Ishikawa (cell line): Measurements from ENCODE around the gene CCDC146.

Experiments used
- CEBPB ChIP-seq: IDR thresholded peaks from 2 replicates; pipeline ENCODE4 v1.6.1; 2012
- CREB1 ChIP-seq: IDR thresholded peaks from 2 replicates; pipeline ENCODE4 v1.6.1; 2012; ENCODE audit warnings: low read depth
- EGR1 ChIP-seq: IDR thresholded peaks from 2 replicates; pipeline ENCODE4 v1.6.1; 2012
- EP300 ChIP-seq: IDR thresholded peaks from 2 replicates; pipeline ENCODE4 v1.6.1; 2012; ENCODE audit warnings: borderline replicate concordance
- FOXM1 ChIP-seq: IDR thresholded peaks from 2 replicates; pipeline ENCODE4 v1.6.1; 2012; ENCODE audit warnings: low read depth, borderline replicate concordance
- NFIC ChIP-seq: IDR thresholded peaks from 2 replicates; pipeline ENCODE4 v1.6.1; 2012
- RAD21 ChIP-seq: IDR thresholded peaks from 2 replicates; pipeline ENCODE4 v1.6.1; 2012; ENCODE audit warnings: low read depth
- TAF1 ChIP-seq: IDR thresholded peaks from 2 replicates; pipeline ENCODE4 v1.6.1; 2012; ENCODE audit warnings: low read depth, mild to moderate bottlenecking
- TCF12 ChIP-seq: IDR thresholded peaks from 2 replicates; pipeline ENCODE4 v1.6.1; 2012; ENCODE audit warnings: low read depth
- TEAD4 ChIP-seq: IDR thresholded peaks from 2 replicates; pipeline ENCODE4 v1.6.1; 2012
- YY1 ChIP-seq: IDR thresholded peaks from 2 replicates; pipeline ENCODE4 v1.6.1; 2012; ENCODE audit warnings: low read depth
- ZBTB7A ChIP-seq: IDR thresholded peaks from 2 replicates; pipeline ENCODE4 v1.6.1; 2012; ENCODE audit warnings: low read depth
- TF ChIP-seq, protein P1 (sequence below): IDR thresholded peaks from 2 replicates; pipeline ENCODE4 v1.6.1; 2012
- TF ChIP-seq, protein P2 (sequence below): IDR thresholded peaks from 2 replicates; pipeline ENCODE4 v1.6.1; 2012; ENCODE audit warnings: low read depth, mild to moderate bottlenecking
- TF ChIP-seq, protein P3 (sequence below): IDR thresholded peaks from 2 replicates; pipeline ENCODE4 v1.6.1; 2012

CCDC146 gene

DNA sequence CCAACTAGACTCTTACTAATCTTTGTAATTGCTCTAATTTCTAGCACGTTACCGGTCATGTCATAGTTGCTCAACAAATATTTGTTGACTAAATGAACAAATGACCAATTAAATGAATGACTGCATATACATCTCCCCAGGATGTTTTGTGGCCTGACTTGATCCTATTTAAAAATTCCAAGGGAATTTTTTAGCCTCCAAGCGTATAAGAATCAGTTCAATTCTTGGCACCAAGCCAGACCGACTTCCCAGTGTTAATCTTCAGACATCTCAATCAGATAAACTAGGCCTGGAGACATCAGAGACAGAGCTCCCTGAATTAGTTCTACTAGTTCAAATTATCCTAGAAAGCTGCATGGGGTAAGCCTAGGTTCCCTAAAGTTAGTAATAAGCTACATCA lies 197.7 kb downstream of the CCDC146 start:
- peak; percentile 66 for TF ChIP-seq NFIC
- no peak for TF ChIP-seq CEBPB

DNA sequence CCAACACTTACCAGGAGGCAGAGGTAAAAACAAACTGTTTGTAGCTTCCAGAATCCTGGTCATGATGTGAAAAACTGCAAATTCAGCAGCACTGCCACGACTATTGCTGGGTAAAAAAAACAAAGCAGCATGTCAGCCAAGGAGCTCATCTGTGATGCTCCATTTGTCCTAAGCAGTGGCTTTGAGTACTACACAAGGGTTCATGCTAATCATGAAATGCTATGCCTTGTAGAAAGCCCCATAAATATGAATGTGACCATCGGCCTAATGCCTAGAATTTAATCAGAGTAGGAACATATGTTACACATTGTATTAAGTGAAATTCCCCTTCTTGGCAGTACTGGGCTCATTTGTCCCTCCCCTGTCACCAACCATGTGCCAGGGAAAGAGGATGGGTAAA lies 198.3 kb downstream of the CCDC146 start:
- TF ChIP-seq CEBPB: no peak
- TF ChIP-seq NFIC: no peak
- TF ChIP-seq, protein P1, sequence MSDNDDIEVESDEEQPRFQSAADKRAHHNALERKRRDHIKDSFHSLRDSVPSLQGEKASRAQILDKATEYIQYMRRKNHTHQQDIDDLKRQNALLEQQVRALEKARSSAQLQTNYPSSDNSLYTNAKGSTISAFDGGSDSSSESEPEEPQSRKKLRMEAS: no peak
- TF ChIP-seq CREB1: no peak
- no peak for TF ChIP-seq TEAD4
- no peak for TF ChIP-seq TAF1
- TF ChIP-seq TCF12: no peak
- TF ChIP-seq, protein P2, sequence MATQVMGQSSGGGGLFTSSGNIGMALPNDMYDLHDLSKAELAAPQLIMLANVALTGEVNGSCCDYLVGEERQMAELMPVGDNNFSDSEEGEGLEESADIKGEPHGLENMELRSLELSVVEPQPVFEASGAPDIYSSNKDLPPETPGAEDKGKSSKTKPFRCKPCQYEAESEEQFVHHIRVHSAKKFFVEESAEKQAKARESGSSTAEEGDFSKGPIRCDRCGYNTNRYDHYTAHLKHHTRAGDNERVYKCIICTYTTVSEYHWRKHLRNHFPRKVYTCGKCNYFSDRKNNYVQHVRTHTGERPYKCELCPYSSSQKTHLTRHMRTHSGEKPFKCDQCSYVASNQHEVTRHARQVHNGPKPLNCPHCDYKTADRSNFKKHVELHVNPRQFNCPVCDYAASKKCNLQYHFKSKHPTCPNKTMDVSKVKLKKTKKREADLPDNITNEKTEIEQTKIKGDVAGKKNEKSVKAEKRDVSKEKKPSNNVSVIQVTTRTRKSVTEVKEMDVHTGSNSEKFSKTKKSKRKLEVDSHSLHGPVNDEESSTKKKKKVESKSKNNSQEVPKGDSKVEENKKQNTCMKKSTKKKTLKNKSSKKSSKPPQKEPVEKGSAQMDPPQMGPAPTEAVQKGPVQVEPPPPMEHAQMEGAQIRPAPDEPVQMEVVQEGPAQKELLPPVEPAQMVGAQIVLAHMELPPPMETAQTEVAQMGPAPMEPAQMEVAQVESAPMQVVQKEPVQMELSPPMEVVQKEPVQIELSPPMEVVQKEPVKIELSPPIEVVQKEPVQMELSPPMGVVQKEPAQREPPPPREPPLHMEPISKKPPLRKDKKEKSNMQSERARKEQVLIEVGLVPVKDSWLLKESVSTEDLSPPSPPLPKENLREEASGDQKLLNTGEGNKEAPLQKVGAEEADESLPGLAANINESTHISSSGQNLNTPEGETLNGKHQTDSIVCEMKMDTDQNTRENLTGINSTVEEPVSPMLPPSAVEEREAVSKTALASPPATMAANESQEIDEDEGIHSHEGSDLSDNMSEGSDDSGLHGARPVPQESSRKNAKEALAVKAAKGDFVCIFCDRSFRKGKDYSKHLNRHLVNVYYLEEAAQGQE: no peak
- TF ChIP-seq RAD21: no peak
- no peak for TF ChIP-seq FOXM1
- no peak for TF ChIP-seq YY1
- TF ChIP-seq EGR1: no peak
- no peak for TF ChIP-seq ZBTB7A
- TF ChIP-seq, protein P3, sequence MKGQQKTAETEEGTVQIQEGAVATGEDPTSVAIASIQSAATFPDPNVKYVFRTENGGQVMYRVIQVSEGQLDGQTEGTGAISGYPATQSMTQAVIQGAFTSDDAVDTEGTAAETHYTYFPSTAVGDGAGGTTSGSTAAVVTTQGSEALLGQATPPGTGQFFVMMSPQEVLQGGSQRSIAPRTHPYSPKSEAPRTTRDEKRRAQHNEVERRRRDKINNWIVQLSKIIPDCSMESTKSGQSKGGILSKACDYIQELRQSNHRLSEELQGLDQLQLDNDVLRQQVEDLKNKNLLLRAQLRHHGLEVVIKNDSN: no peak
- TF ChIP-seq EP300: no peak

DNA sequence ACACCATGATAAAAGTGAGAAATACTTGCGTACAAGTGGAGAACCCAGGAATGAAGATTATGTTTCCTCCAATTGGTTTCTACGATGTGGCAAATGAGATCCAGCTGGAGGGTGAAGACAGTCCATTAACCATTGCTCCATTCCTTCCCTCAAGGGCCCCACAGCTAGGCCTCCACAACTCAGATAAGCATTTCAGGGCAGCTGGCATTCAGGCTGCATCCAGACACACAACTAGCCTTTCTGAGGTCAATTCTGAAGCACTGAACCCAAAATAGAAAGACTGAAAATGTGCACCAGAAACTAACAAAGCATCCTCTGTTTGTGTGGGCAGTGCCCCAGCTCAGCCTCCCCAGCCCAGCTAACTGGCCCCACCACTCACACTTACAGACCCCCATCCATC lies 198.9 kb downstream of the CCDC146 start:
- TF ChIP-seq EGR1 (no peak), FOXM1 (no peak), ZBTB7A (no peak), RAD21 (no peak), EP300 (no peak)
- TF ChIP-seq, protein P3: no peak

DNA sequence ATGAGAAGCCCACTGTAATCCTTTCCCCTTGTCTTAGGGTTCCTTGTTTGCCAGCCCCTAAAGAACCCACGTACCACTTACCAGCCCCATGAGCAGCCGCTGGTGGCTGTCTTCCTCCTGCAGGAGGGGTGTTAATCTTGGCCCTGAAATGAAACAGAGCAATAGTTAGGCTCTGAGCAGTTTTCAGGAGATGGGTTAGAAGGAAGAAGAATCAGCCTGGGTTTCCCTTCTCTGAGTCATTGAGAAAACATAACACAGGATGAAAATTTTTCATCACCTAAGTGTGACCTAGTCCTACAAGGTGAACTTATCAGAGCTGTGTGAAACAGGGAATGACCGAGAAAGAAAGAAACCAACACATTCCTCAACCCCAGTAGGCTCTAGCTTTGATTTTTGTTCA lies 203.7 kb downstream of the CCDC146 start:
- TF ChIP-seq NFIC (no peak), FOXM1 (no peak)

DNA sequence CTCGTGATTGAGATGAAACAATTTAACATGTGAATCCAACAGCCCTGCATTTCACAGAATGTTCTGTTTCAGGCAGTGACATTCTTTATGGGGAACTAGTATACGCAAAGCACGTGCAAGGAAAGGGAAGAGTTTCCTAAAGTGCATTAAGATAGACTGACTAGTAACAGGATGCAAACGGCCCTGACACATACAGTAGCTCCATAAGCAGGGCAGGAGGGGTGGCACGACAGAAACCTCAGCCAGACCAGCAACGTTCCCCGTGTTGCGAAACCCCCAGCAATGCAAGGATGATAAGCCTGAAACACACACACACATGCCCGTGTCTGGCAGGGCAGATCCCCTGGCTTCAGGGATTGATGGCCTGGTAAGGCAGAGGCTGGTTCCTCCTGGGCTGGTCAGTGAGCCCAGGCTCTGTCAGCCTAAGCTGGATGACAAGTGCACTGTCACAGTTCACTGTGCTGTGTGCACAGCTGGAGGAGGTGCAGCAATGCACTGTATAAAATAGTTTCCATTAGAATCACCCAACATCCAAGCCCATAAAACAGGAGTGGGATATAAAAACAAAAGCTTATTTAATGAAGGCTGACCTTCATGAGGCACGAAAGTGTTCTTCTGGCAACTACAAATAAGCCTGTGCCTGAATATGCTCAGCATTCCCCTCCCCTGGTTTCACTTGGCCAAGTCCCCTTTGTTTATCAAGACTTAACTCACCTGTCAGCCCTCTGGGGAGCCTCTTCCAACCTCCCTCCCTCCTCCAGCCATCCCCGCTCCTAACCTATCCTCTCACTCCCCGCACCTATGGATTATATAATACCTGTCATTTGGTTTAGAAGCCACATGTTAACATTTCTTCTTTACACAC lies 204.9 kb downstream of the CCDC146 start:
- TF ChIP-seq, protein P2: no peak
- no peak for TF ChIP-seq CREB1
- TF ChIP-seq CEBPB: peak; percentile 86
- peak; percentile 40; the same call in 1 of the 2 replicates for TF ChIP-seq YY1
- TF ChIP-seq, protein P3: no peak
- no peak for TF ChIP-seq EGR1
- TF ChIP-seq RAD21: 0 out of 2 replicates have a peak, but pooled peaks have one; percentile 0
- TF ChIP-seq, protein P1: no peak; the same call in 1 of the 2 replicates
- TF ChIP-seq EP300: peak; percentile 97
- peak; percentile 88 for TF ChIP-seq TEAD4
- TF ChIP-seq FOXM1: peak; percentile 88
- no peak for TF ChIP-seq ZBTB7A
- TF ChIP-seq TCF12: peak; percentile 94
- peak; percentile 76 for TF ChIP-seq NFIC
- no peak for TF ChIP-seq TAF1
